Heart left ventricle (tissue), 16 donors: ENCODE measurements around the gene CST7. TPM values are rescaled to one million over a fixed set of nuclear protein-coding genes. Genes with fewer than 3 reads are reported as not detected.

Experiments
- ATAC-seq, 4 donors: fragments of 200-7000 bp; cut with Tn5 transposase; one replicate each; pipeline ENCODE4 v1.9.1; 2020 to 2022; ENCODE audit warnings: moderate library complexity in 4 of 4, mild to moderate bottlenecking in 3 of 4, moderate number of reproducible peaks in 1 of 4
- DNase-seq, 5 donors: peaks; one replicate each; pipeline ENCODE4 v3.0.0-alpha.2; 2020
- H3K27ac ChIP-seq, 12 donors: fragments of 200-600 bp; sonication (generic) in 4 of 12; one replicate each; pipeline versions ENCODE4 v1.5.0 to v1.8.0; 2016 to 2022; ENCODE audit warnings: mild to moderate bottlenecking in 2 of 12
- H3K27me3 ChIP-seq, 9 donors: fragments of 200-600 bp; sonication (generic) in 2 of 9; one replicate each; pipeline versions ENCODE4 v1.5.1 to v1.8.0; 2016 to 2022; ENCODE audit warnings: mild to moderate bottlenecking in 3 of 9
- H3K36me3 ChIP-seq, 9 donors: fragments of 200-600 bp; sonication (generic) in 2 of 9; one replicate each; pipeline versions ENCODE4 v1.5.0 to v1.8.0; 2018 to 2022; ENCODE audit warnings: mild to moderate bottlenecking in 2 of 9
- H3K4me1 ChIP-seq, 12 donors: fragments of 200-600 bp; sonication (generic) in 4 of 12; one replicate each; pipeline versions ENCODE4 v1.5.0 to v1.8.0; 2016 to 2022; ENCODE audit warnings: mild to moderate bottlenecking in 3 of 12
- H3K4me3 ChIP-seq, 12 donors: fragments of 200-600 bp; sonication (generic) in 4 of 12; one replicate each; pipeline versions ENCODE4 v1.5.0 to v1.8.0; 2017 to 2022; ENCODE audit warnings: mild to moderate bottlenecking in 9 of 12, moderate library complexity in 4 of 12
- H3K9me3 ChIP-seq, 12 donors: fragments of 200-600 bp; sonication (generic) in 4 of 12; one replicate each; pipeline versions ENCODE4 v1.5.0 to v1.8.0; 2016 to 2022; ENCODE audit warnings: mild to moderate bottlenecking in 1 of 12
- CTCF ChIP-seq, 12 donors: fragments of 200-600 bp; sonication (generic) in 4 of 12; IDR thresholded peaks; one replicate each; pipeline versions ENCODE4 v1.5.0 to v1.8.0; 2018 to 2022; ENCODE audit warnings: antibody characterized with exemption in 12 of 12, mild to moderate bottlenecking in 5 of 12
- POLR2A ChIP-seq, 2 donors: fragments of 450-650 bp; IDR thresholded peaks; one replicate each; pipeline ENCODE4 v1.6.1; 2017; ENCODE audit warnings: antibody characterized with exemption in 2 of 2, mild to moderate bottlenecking in 2 of 2, moderate library complexity in 2 of 2
- WGBS, 4 donors: extraction: QIAGEN DNeasy Blood & Tissue Kit in 2 of 4; methylation state at CpG; one replicate each; pipeline versions ENCODE4 v1.1.5 to v1.1.7; 2013 to 2018; 5-methylcytosine and 5-hydroxymethylcytosine counted together
- intact Hi-C, 10 donors: fragments of 100-400 bp; cut with DNase I; formaldehyde crosslinking; loops; one replicate each; pipeline versions ENCODE4 v1.11.1 to v1.14.2; 2022
- polyA plus RNA-seq, 2 donors: library from polyadenylated mRNA; stranded (reverse); fragments of 200-250 nt; gene quantifications; one replicate each; pipeline ENCODE4 v1.2.3, GENCODE V29; 2013
- total RNA-seq, 9 donors: library from RNA; depleted of rRNA in 2 of 9; stranded (reverse); fragments of >200 nt in 2 of 9; fragmentation: NEBNext Ultra II Directional in 3 of 9; extraction: Animal tissue kit (Norgen Biotek cat#: 25700) in 3 of 9; gene quantifications; one replicate each; pipeline versions ENCODE4 v1.1.0 to v1.2.4, GENCODE V29; 2016 to 2023
- donor health status: ischemic (EF 13 %, LVEDD 7.1; RV severe dilation, severe dysfunction).
- donor health status: healthy with polysubstance abuse.
- donor health status: DM: no; HTN: yes; CAD: no.
- donor health status: DM: no; HTN: no; CAD: no.
- donor health status: ischemic (EF 25% LVEDD 6.9; RV normal size, moderate dysfunction).
- donor health status: ischemic (EF 25% LVEDD 5.7; RV mildly dilated, moderate dysfunction).
- donor health status: healthy.
- donor health status: DM: yes; HTN: yes; CAD: no.
- donor health status: ischemic (EF 35%, LVEDD 5.7; RV mildly dilated, moderate dysfunction).
- donor health status: nonischemic (EF 11% LVEDD 7.7; RV severe dilation, severe dysfunction).
- donor health status: DM: yes; HTN: yes; CAD: no.
- donor health status: PGD.
- donor health status: ischemic (EF 29% LVEDD 5.4; RV normal size, mild dysfunction).
- donor health status: nonischemic (EF 23%, LVEDD 6.1; RV moderate dilation, normal function).

CST7 gene
- total and polyA plus RNA-seq, 11 donors = 0.35 to 8.4 (median 1.4) TPM

- DNase-seq = no peak
- WGBS, 4 donors = 83 to 100% (median 92%) methylated on average over 1 of the region's 1 CpG
- intact Hi-C loops = no loop called here
- Histone ChIP-seq H3K27ac (no peak overlapping the region), H3K4me1 (peaks cover 0 to 28% (median 0%) of the 10 kb centered on the region in 12 donors), H3K27me3 (no peaks in the 10 kb centered on the region), H3K36me3 (peaks cover 0 to 69% (median 40%) of the 10 kb centered on the region in 9 donors), H3K4me3 (no peak overlapping the region), H3K9me3 (peaks cover 0 to 20% (median 0%) of the 10 kb centered on the region in 12 donors)
- ATAC-seq = no peak
- TF ChIP-seq POLR2A (IDR thresholded peaks at IDR 0.05) (no peak), CTCF (IDR thresholded peaks at IDR 0.05) (no peak)
Observed at GRCh38 chr20:24977336-24977735, 28.3 kb downstream of the CST7 start.

GRCh38 chr20:24977797-24978196 is 28.7 kb downstream of the CST7 start:
- TF ChIP-seq POLR2A (IDR thresholded peaks at IDR 0.05) = no peak
- no peak for TF ChIP-seq CTCF (IDR thresholded peaks at IDR 0.05)
- peaks cover 0 to 32% (median 0%) of the 10 kb centered on the region in 12 donors for H3K4me1 ChIP-seq
- 87 to 93% (median 92%) methylated on average over 3 of the region's 3 CpGs for WGBS, 4 donors
- peaks cover 0 to 69% (median 36%) of the 10 kb centered on the region in 9 donors for H3K36me3 ChIP-seq
- H3K27me3 ChIP-seq = no peaks in the 10 kb centered on the region
- ATAC-seq = no peak
- DNase-seq = no peak
- no peak overlapping the region for H3K4me3 ChIP-seq
- H3K27ac ChIP-seq = no peak overlapping the region
- peaks cover 0 to 20% (median 0%) of the 10 kb centered on the region in 12 donors for H3K9me3 ChIP-seq
- intact Hi-C loops = no loop called here

- DNase-seq = no peak
- intact Hi-C loops = no loop called here
- H3K4me1 ChIP-seq = peaks cover 0 to 32% (median 0%) of the 10 kb centered on the region in 12 donors
- peaks cover 0 to 20% (median 0%) of the 10 kb centered on the region in 12 donors for H3K9me3 ChIP-seq
- no peak overlapping the region for H3K27ac ChIP-seq
- H3K27me3 ChIP-seq = no peaks in the 10 kb centered on the region
- peaks cover 0 to 69% (median 30%) of the 10 kb centered on the region in 9 donors for H3K36me3 ChIP-seq
- no peak for ATAC-seq
- TF ChIP-seq CTCF (IDR thresholded peaks at IDR 0.05) (no peak), POLR2A (IDR thresholded peaks at IDR 0.05) (no peak)
- WGBS, 4 donors = 78 to 89% (median 87%) methylated on average over 8 of the region's 8 CpGs
- H3K4me3 ChIP-seq = no peak overlapping the region
Observed at GRCh38 chr20:24978513-24978912, 29.4 kb downstream of the CST7 start.

- WGBS, 4 donors = 94 to 98% (median 95%) methylated on average over 15 of the region's 15 CpGs
- no peak overlapping the region for H3K4me3 ChIP-seq
- H3K4me1 ChIP-seq = peaks cover 0 to 40% (median 4%) of the 10 kb centered on the region in 12 donors
- peak overlapping the region in 1 of 12 donors; percentile 73 for H3K27ac ChIP-seq
- no peaks in the 10 kb centered on the region for H3K27me3 ChIP-seq
- DNase-seq (peak in 1 of 5 donors; percentile 4), ATAC-seq (no peak)
- intact Hi-C loops = no loop called here
- peaks cover 0 to 67% (median 26%) of the 10 kb centered on the region in 9 donors for H3K36me3 ChIP-seq
- TF ChIP-seq POLR2A (IDR thresholded peaks at IDR 0.05) (no peak), CTCF (IDR thresholded peaks at IDR 0.05) (no peak)
- H3K9me3 ChIP-seq = peaks cover 0 to 20% (median 0%) of the 10 kb centered on the region in 12 donors
Observed at GRCh38 chr20:24979036-24979960, 30.2 kb downstream of the CST7 start.
